Stimulated activated CD4-positive, alpha-beta T cell treated with anti-CD3 and anti-CD28 coated beads, TNF-alpha, amount 100 ng/mL, for 4 hours (primary cell): ENCODE measurements around the gene KLK4.

Experiments
- DNase-seq, 3 experiments: peaks; one replicate each; pipeline ENCODE4 v3.0.0-alpha.2; 2020; ENCODE audit warnings: low read depth in 3 of 3

KLK4 gene

DNA sequence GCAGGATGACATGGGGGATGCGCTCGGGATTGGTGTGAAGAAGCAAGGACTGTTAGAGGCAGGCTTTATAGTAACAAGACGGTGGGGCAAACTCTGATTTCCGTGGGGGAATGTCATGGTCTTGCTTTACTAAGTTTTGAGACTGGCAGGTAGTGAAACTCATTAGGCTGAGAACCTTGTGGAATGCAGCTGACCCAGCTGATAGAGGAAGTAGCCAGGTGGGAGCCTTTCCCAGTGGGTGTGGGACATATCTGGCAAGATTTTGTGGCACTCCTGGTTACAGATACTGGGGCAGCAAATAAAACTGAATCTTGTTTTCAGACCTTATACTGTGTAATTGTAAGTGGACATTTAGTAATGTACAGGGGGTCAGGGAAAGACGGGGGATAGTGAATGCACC, 31.0 kb downstream of the KLK4 start:
- no peak for DNase-seq

DNA sequence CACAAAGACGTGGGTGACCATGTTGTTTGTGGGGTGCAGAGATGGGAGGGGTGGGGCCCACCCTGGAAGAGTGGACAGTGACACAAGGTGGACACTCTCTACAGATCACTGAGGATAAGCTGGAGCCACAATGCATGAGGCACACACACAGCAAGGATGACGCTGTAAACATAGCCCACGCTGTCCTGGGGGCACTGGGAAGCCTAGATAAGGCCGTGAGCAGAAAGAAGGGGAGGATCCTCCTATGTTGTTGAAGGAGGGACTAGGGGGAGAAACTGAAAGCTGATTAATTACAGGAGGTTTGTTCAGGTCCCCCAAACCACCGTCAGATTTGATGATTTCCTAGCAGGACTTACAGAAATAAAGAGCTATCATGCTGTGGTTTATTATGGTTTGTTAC, 32.3 kb downstream of the KLK4 start:
- DNase-seq = no peak

DNA sequence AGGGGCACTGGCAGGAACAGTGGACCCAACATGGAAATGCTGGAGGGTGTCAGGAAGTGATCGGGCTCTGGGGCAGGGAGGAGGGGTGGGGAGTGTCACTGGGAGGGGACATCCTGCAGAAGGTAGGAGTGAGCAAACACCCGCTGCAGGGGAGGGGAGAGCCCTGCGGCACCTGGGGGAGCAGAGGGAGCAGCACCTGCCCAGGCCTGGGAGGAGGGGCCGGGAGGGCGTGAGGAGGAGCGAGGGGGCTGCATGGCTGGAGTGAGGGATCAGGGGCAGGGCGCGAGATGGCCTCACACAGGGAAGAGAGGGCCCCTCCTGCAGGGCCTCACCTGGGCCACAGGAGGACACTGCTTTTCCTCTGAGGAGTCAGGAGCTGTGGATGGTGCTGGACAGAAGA, 33.9 kb downstream of the KLK4 start:
- DNase-seq = no peak

DNA sequence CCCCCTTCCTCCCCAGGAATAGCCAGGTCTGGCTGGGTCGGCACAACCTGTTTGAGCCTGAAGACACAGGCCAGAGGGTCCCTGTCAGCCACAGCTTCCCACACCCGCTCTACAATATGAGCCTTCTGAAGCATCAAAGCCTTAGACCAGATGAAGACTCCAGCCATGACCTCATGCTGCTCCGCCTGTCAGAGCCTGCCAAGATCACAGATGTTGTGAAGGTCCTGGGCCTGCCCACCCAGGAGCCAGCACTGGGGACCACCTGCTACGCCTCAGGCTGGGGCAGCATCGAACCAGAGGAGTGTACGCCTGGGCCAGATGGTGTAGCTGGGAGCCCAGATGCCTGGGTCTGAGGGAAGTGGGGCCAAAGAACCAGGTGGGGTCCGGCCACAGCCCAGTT, 34.7 kb downstream of the KLK4 start:
- no peak for DNase-seq

DNA sequence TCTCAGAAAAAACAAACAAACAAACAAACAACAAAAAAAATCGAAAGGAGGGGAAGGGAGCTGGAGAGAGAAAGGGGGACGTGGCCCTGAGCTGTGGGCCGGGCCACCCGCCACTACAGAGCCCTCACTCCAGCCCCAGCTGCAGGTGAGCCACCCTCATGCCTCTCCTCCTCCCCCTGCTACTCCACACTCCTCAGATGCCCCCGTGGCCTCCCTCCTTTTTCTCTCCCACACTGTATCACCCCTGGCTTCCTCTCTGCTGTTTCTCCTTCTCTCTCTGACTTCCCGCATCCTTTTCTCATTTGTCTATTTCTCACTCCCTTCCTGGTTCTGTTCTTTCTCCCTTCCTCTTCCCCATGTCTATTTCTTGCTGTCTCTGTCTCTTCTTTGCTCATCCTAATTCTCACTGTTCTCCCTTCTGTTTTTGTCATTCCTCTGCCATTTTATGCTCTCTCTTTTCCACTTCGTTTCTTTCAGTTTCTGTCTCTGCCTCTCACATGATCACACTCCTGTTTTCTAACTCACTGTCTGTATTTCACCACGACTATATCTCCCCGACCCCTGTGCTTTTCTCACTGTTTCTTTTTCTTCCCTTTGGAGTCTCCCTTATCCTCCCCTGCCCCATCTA, 35.3 kb downstream of the KLK4 start:
- no peak for DNase-seq

DNA sequence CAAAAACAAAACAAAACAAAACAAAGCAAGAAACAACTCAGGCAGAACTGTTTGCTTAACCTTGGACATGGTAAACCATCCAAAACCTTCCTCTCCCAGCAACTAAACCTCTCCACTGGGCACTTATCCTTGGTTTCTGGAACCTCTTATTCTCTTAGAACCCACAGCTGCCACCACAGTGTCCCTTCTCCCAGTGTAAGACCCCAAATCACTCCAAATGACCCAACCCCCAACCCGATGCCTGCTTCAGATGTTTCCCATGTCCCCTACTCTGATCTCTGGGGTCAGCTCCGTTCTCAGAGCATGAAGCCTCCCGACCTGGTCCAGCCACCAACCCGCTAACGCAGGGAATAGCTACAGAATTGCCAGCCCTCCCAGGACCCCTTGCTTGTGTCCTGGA, 37.0 kb downstream of the KLK4 start:
- DNase-seq = no peak

DNA sequence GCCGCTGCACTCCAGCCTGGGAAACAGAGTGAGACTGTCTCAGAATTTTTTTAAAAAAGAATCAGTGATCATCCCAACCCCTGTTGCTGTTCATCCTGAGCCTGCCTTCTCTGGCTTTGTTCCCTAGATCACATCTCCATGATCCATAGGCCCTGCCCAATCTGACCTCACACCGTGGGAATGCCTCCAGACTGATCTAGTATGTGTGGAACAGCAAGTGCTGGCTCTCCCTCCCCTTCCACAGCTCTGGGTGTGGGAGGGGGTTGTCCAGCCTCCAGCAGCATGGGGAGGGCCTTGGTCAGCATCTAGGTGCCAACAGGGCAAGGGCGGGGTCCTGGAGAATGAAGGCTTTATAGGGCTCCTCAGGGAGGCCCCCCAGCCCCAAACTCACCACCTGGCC, 38.1 kb downstream of the KLK4 start, which contains the start of gene KLK2:
Gene KLK2 (plus strand): TSS at position 384 of the 400 bp plus-strand sequence. CDS start 35 bp downstream, outside the sequence.
- no peak for DNase-seq

DNA sequence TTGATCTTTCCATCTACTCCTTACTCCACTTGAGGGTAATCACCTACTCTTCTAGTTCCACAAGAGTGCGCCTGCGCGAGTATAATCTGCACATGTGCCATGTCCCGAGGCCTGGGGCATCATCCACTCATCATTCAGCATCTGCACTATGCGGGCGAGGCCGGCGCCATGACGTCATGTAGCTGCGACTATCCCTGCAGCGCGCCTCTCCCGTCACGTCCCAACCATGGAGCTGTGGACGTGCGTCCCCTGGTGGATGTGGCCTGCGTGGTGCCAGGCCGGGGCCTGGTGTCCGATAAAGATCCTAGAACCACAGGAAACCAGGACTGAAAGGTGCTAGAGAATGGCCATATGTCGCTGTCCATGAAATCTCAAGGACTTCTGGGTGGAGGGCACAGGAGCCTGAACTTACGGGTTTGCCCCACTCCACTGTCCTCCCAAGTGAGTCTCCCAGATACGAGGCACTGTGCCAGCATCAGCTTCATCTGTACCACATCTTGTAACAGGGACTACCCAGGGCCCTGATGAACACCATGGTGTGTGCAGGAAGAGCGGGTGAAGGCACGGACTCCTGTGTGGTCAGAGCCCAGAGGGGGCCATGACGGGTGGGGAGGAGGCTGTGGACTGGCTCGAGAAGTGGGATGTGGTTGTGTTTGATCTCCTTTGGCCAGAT, 40.6 kb downstream of the KLK4 start:
- DNase-seq = no peak

DNA sequence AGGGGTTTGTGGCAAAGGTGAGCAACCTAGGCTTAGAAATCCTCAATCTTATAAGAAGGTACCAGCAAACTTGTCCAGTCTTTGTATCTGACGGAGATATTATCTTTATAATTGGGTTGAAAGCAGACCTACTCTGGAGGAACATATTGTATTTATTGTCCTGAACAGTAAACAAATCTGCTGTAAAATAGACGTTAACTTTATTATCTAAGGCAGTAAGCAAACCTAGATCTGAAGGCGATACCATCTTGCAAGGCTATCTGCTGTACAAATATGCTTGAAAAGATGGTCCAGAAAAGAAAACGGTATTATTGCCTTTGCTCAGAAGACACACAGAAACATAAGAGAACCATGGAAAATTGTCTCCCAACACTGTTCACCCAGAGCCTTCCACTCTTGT, 41.7 kb downstream of the KLK4 start:
- no peak for DNase-seq

DNA sequence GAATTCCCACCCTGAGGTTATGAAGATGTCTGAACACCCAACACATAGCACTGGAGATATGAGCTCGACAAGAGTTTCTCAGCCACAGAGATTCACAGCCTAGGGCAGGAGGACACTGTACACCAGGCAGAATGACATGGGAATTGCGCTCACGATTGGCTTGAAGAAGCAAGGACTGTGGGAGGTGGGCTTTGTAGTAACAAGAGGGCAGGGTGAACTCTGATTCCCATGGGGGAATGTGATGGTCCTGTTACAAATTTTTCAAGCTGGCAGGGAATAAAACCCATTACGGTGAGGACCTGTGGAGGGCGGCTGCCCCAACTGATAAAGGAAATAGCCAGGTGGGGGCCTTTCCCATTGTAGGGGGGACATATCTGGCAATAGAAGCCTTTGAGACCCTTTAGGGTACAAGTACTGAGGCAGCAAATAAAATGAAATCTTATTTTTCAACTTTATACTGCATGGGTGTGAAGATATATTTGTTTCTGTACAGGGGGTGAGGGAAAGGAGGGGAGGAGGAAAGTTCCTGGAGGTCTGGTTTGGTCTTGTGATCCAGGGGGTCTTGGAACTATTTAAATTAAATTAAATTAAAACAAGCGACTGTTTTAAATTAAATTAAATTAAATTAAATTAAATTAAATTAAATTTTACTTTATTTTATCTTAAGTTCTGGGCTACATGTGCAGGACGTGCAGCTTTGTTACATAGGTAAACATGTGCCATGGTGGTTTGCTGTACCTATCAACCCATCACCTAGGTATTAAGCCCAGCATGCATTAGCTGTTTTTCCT, 49.5 kb downstream of the KLK4 start:
- no peak for DNase-seq

DNA sequence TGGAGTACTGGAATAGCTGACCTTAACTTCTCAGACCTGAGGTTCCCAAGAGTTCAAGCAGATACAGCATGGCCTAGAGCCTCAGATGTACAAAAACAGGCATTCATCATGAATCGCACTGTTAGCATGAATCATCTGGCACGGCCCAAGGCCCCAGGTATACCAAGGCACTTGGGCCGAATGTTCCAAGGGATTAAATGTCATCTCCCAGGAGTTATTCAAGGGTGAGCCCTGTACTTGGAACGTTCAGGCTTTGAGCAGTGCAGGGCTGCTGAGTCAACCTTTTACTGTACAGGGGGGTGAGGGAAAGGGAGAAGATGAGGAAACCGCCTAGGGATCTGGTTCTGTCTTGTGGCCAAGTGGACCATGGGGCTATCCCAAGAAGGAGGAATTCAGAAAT, 50.2 kb downstream of the KLK4 start:
- no peak for DNase-seq

DNA sequence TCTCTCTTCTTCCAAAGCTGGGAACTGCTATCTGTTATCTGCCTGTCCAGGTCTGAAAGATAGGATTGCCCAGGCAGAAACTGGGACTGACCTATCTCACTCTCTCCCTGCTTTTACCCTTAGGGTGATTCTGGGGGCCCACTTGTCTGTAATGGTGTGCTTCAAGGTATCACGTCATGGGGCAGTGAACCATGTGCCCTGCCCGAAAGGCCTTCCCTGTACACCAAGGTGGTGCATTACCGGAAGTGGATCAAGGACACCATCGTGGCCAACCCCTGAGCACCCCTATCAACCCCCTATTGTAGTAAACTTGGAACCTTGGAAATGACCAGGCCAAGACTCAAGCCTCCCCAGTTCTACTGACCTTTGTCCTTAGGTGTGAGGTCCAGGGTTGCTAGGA, 51.3 kb downstream of the KLK4 start:
- no peak for DNase-seq

DNA sequence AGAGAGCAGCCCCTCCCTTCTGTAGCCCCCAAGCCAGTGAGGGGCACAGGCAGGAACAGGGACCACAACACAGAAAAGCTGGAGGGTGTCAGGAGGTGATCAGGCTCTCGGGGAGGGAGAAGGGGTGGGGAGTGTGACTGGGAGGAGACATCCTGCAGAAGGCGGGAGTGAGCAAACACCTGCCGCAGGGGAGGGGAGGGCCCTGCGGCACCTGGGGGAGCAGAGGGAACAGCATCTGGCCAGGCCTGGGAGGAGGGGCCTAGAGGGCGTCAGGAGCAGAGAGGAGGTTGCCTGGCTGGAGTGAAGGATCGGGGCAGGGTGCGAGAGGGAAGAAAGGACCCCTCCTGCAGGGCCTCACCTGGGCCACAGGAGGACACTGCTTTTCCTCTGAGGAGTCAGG, 52.3 kb downstream of the KLK4 start:
- DNase-seq = no peak

DNA sequence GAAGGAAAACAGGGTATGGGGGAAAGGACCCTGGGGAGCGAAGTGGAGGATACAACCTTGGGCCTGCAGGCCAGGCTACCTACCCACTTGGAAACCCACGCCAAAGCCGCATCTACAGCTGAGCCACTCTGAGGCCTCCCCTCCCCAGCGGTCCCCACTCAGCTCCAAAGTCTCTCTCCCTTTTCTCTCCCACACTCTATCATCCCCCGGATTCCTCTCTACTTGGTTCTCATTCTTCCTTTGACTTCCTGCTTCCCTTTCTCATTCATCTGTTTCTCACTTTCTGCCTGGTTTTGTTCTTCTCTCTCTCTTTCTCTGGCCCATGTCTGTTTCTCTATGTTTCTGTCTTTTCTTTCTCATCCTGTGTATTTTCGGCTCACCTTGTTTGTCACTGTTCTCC, 53.8 kb downstream of the KLK4 start:
- DNase-seq = no peak
